Body of pancreas (tissue), 4 donors: Measurements from ENCODE around the gene NTHL1.

Source experiments
- POLR2A ChIP-seq, 3 donors: fragments of 450-650 bp; IDR thresholded peaks; one replicate each; pipeline ENCODE4 v1.6.1; 2016; ENCODE audit warnings: antibody characterized with exemption in 3 of 3, mild to moderate bottlenecking in 2 of 3
- TF ChIP-seq, protein P1 (sequence below), 7 experiments: fragments of 450-650 bp in 4 of 7; fragments of 200-600 bp in 3 of 7; sonication (generic) in 3 of 7; IDR thresholded peaks; one replicate each; pipeline ENCODE4 v1.5.1; 2016 to 2019; ENCODE audit warnings: antibody characterized with exemption in 7 of 7

DNA sequence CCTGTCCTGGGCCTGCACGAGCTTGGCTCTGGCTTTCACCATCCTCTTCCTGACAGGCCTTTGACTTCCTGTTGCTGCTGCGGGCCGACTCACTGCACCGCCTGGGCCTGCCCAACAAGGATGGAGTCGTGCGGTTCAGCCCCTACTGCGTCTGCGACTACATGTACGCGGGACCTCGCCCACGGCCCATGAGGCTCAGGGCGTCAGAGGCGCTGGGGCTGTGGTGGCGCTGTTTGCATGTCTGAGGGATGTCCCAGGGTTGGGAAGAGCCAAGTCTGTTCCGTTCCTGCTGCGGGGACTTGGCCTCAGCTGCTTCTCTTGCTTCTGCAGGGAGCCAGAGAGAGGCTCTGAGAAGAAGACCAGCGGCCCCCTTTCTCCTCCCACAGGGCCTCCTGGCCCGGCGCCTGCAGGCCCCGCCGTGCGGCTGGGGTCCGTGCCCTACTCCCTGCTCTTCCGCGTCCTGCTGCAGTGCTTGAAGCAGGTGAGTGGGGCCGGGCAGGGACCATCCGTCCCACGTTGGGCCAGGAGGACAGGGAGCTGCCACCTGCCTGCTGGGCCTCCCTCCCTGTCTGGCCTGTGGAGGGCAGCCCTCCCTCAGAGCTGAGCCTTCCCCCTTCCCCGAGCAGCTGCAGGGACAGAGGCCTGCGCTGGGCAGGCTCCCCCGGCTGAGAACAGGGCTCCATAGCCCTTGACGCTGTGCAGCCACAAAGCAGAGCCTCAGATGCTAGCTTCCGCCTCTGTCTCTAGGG is 24.0 kb upstream of the NTHL1 start:
- TF ChIP-seq POLR2A (IDR thresholded peaks at IDR 0.05) = no peak
- TF ChIP-seq, protein P1, sequence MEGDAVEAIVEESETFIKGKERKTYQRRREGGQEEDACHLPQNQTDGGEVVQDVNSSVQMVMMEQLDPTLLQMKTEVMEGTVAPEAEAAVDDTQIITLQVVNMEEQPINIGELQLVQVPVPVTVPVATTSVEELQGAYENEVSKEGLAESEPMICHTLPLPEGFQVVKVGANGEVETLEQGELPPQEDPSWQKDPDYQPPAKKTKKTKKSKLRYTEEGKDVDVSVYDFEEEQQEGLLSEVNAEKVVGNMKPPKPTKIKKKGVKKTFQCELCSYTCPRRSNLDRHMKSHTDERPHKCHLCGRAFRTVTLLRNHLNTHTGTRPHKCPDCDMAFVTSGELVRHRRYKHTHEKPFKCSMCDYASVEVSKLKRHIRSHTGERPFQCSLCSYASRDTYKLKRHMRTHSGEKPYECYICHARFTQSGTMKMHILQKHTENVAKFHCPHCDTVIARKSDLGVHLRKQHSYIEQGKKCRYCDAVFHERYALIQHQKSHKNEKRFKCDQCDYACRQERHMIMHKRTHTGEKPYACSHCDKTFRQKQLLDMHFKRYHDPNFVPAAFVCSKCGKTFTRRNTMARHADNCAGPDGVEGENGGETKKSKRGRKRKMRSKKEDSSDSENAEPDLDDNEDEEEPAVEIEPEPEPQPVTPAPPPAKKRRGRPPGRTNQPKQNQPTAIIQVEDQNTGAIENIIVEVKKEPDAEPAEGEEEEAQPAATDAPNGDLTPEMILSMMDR (IDR thresholded peaks at IDR 0.05) = no peak
